GM12892 (cell line): ENCODE measurements around the gene PPP1R26.
"Not testable (repeated sequence)": the region's sequence is repeated elsewhere in the genome, so short reads cannot be mapped to it uniquely, and the experiment has no call there.

Experiments used
- DNase-seq: peaks from one replicate; pipeline ENCODE4 v3.0.0; 2011; ENCODE audit not compliant: insufficient read length
- FAIRE-seq: peaks from 2 replicates; lab custom pipeline; 2011; peaks lifted over from hg19 to GRCh38; lab: Jason Lieb, UNC
- POLR2A ChIP-seq: IDR thresholded peaks from 2 replicates; pipeline ENCODE4 v1.6.1; 2011; ENCODE audit warnings: low read depth, low read length, control low read depth
- POLR2AphosphoS5 ChIP-seq: IDR thresholded peaks from 2 replicates; pipeline ENCODE4 v1.6.1; 2011; ENCODE audit warnings: low read depth, low read length, control low read depth
- TAF1 ChIP-seq: IDR thresholded peaks from 2 replicates; pipeline ENCODE4 v1.6.1; 2011; ENCODE audit warnings: low read depth, mild to moderate bottlenecking, control low read depth, low read length, borderline replicate concordance

PPP1R26 gene

DNA sequence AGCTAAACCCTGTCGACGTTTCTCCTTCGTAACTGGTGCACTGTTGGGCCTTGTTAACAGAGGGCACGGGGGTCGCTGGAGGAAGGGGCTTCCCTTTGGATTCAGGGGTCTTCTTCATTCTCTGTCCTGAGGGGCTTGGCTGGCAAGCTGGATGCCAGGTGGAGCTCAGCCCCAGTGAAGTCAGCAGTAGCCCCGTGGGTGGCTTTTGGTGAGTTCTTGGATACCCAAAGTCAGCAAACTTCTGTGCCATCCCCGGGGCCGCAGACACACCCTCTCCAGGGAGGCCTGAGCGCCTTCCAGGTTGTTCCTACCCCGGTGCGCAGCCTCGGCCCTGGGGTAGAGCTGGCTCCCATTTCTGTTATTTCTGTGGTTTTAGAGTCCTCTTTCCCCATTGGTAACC lies 54.1 kb downstream of the PPP1R26 start:
- FAIRE-seq (no peak), DNase-seq (no peak)
- no peak for TF ChIP-seq POLR2AphosphoS5
- no peak for TF ChIP-seq POLR2A
- no peak for TF ChIP-seq TAF1

DNA sequence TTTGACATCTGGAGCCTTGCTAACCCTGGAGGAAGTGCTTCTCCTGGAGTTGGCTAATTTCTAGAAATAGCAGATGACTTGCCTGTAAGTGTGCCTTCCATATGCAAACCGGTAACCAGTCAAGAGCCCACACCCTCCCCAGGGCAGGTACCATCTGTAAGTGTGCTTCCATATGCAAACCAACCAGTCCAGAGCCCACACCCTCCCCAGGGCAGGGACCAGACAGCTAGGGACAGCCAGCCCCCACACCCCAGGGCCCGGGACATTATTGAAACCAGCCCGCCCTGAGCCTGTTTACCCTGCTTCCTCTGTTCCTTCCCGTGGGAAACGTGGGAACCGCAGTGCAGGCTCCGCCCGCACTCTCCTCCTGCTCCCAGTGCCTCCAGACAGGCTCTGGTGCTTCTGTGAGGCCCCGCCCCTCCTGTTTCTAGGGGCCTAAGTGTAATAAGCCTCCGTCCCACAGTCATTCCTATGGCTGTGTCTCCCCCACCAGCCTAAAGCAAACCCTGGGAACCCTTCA lies 54.7 kb downstream of the PPP1R26 start:
- not testable (repeated sequence) for FAIRE-seq, DNase-seq

DNA sequence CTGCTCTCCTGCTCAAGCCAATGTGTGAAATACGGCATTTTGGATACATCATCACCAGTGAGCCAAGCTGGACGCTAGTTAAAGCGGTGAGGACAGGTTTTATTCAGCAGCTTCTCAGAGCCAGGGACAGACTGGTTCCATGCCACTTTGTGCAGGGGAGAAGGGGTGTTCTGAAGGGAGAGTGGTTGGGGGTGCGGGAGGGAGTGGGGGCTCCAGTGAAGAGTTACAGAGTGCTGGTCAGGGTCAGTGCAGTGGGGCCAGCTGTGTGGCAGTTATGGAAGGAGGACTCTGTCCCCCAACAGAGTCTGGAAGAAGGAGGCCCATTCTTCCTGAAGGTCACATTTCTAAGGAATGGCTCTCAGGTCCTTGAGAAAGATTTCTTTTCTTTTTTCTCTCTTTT lies 55.2 kb downstream of the PPP1R26 start:
- FAIRE-seq, result not testable (repeated sequence)

DNA sequence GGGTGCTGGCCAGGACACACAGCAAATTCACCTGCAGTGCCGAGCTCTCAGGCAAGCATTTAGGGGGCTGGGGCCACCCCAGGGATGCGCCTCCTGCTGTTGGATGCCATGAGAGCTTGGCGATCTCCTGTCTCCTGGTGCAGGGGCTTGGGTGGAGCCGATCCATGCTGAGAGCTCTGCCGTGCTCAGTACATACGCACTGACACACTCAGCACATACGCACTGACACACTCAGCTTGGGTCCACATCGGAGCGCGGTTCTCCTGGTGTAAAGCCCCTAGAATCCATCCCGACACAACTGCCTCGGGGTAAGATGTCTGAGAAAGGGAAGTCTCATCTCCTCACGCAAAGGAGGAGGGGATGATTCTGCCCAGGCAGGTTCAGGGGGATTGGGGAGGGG lies 56.0 kb downstream of the PPP1R26 start:
- FAIRE-seq, DNase-seq: not testable (repeated sequence)

More for the DNA sequence above, 55.2 kb downstream of the PPP1R26 start:
- not testable (repeated sequence) for DNase-seq

DNA sequence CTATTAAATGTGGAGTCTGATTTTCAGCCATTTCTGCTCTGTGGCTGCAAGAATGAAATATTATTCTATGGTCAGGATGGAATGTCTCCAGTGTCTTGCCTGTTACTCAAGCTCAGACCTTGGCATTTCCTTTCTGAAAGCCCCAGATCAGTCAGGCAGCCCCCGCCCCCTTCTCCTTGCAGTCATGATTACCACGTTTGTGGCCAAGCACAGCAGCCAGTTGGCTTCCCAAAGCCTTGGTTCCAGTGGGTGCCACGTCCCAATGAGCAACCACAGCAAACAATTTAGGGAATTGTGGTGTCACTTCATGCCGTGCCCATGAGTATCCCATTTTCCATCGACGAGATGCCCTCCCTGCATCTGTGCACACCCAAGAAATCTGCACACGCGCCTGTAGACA lies 56.6 kb downstream of the PPP1R26 start:
- no peak for TF ChIP-seq POLR2A
- no peak for TF ChIP-seq POLR2AphosphoS5
- DNase-seq (no peak), FAIRE-seq (no peak)
